HEK293T (cell line): Measurements from ENCODE around the gene LRFN5.
"Not testable (repeated sequence)": the region's sequence is repeated elsewhere in the genome, so short reads cannot be mapped to it uniquely, and the experiment has no call there.

Experiments
- CTCF ChIA-PET: fragments of 350-600 bp; formaldehyde crosslinking; extraction: SDS; loops from one replicate; lab custom pipeline; 2021; ENCODE audit warnings: antibody characterized with exemption, inconsistent platforms; lab: Yijun Ruan, JAX
- POLR2A ChIA-PET: fragments of 350-600 bp; formaldehyde crosslinking; extraction: SDS; loops from one replicate; lab custom pipeline; 2020; ENCODE audit warnings: antibody characterized with exemption, inconsistent platforms; lab: Yijun Ruan, JAX
- DNase-seq: peaks from one replicate; pipeline ENCODE4 v3.0.0; 2012; ENCODE audit warnings: mixed read lengths; ENCODE audit errors: extremely low spot score
- ARNT ChIP-seq: fragments of 450-650 bp; IDR thresholded peaks from 2 replicates; pipeline ENCODE4 v1.6.1; 2017; ENCODE audit warnings: mild to moderate bottlenecking
- BHLHE40 ChIP-seq: fragments of 450-650 bp; IDR thresholded peaks from 2 replicates; pipeline ENCODE4 v1.6.1; 2016; ENCODE audit warnings: mild to moderate bottlenecking, moderate library complexity, borderline replicate concordance
- CTBP1 ChIP-seq: fragments of 450-650 bp; IDR thresholded peaks from 2 replicates; pipeline ENCODE4 v1.6.1; 2016; ENCODE audit warnings: borderline replicate concordance
- ELF4 ChIP-seq: fragments of 450-650 bp; IDR thresholded peaks from 2 replicates; pipeline ENCODE4 v1.6.1; 2017; ENCODE audit warnings: antibody characterized with exemption
- FOXA1 ChIP-seq: fragments of 450-650 bp; IDR thresholded peaks from 2 replicates; pipeline ENCODE4 v1.6.1; 2016; ENCODE audit warnings: mild to moderate bottlenecking
- FOXK2 ChIP-seq: fragments of 450-650 bp; IDR thresholded peaks from 2 replicates; pipeline ENCODE4 v1.6.1; 2016; ENCODE audit warnings: mild to moderate bottlenecking
- FOXM1 ChIP-seq: fragments of 450-650 bp; IDR thresholded peaks from 2 replicates; pipeline ENCODE4 v1.6.1; 2017; ENCODE audit warnings: mild to moderate bottlenecking, borderline replicate concordance
- HDGF ChIP-seq: fragments of 450-650 bp; IDR thresholded peaks from 2 replicates; pipeline ENCODE4 v1.6.1; 2017; ENCODE audit warnings: antibody characterized with exemption, borderline replicate concordance
- L3MBTL2 ChIP-seq: fragments of 450-650 bp; conservative IDR thresholded peaks from 2 replicates; pipeline ENCODE4 v1.6.1; 2016; ENCODE audit warnings: mild to moderate bottlenecking
- LEF1 ChIP-seq: fragments of 450-650 bp; IDR thresholded peaks from 2 replicates; pipeline ENCODE4 v1.6.1; 2017; ENCODE audit warnings: mild to moderate bottlenecking, borderline replicate concordance
- NFRKB ChIP-seq: fragments of 450-650 bp; IDR thresholded peaks from 2 replicates; pipeline ENCODE4 v1.6.1; 2016; ENCODE audit warnings: mild to moderate bottlenecking, moderate library complexity
- PKNOX1 ChIP-seq: fragments of 450-650 bp; IDR thresholded peaks from 2 replicates; pipeline ENCODE4 v1.6.1; 2016
- SP1 ChIP-seq: fragments of 450-650 bp; IDR thresholded peaks from 2 replicates; pipeline ENCODE4 v1.6.1; 2017
- SUZ12 ChIP-seq: fragments of 450-650 bp; IDR thresholded peaks from 2 replicates; pipeline ENCODE4 v1.6.1; 2016; ENCODE audit warnings: mild to moderate bottlenecking
- TARDBP ChIP-seq: fragments of 450-650 bp; IDR thresholded peaks from 2 replicates; pipeline ENCODE4 v1.6.1; 2016
- ZNF384 ChIP-seq: fragments of 450-650 bp; IDR thresholded peaks from 2 replicates; pipeline ENCODE4 v1.6.1; 2016

Gene LRFN5

GRCh38 chr14:41905394-41905964 is 298.8 kb downstream of the LRFN5 start:
- no peak for DNase-seq
- TF ChIP-seq SP1 (no peak), HDGF (no peak), L3MBTL2 (no peak), FOXK2 (no peak)
- ChIA-PET POLR2A (no interaction called here), CTCF (no interaction called here)

DNA sequence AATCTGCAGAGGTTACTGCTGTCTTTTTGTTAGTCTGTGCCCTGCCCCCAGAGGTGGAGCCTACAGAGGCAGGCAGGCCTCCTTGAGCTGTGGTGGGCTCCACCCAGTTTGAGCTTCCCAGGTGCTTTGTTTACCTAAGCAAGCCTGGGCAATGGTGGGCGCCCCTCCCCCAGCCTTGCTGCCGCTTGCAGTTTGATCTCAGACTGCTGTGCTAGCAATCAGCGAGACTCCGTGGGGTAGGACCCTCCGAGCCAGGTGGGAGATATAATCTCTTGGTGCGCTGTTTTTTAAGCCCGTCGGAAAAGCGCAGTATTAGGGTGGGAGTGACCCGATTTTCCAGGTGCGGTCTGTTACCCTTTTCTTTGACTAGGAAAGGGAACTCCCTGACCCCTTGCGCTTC is 304.5 kb downstream of the LRFN5 start:
- POLR2A ChIA-PET, DNase-seq: not testable (repeated sequence)

DNA sequence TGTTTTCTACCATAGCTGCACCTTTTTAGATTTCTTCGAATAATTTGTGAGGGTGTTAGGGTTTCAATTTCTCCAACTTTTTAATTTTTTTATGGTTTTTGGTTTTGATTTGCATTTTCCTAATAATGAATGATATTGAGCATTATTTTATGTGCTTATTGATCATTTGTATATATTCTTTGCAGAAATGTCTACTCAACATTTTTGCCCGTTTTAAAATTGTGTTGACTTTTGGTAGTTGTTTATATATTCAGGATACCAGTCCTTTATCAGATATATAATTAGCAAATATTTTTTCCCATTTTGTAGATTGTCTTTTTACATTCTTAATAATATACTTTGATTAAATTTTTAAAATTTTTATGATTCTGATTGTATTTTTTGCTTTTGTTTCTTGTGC is 306.7 kb downstream of the LRFN5 start:
- TF ChIP-seq FOXK2 (no peak), ARNT (no peak), ZNF384 (no peak), NFRKB (no peak), ELF4 (no peak), HDGF (no peak), SP1 (no peak), PKNOX1 (no peak), FOXM1 (no peak), LEF1 (no peak), L3MBTL2 (no peak), FOXA1 (no peak), BHLHE40 (no peak), TARDBP (no peak), CTBP1 (no peak), SUZ12 (no peak)

More for the DNA sequence above, 304.5 kb downstream of the LRFN5 start:
- CTCF ChIA-PET = not testable (repeated sequence)

DNA sequence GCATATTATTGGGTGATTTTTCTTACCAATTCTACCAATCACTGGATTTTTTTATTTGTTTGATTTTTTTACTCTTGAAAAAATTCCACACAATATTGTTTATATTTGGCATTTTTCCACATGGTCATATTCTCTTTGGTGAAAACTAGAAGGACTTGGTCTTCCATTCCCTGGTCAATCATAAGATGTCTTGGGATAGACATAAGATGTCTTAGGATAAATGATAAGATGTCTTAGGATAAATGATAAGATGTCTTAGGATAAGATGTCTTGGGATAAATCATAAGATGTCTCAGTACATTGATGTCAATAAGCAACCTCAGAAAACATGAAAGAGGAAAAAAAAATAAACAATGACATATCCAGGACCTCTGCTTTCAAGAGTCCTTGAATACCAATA is 309.1 kb downstream of the LRFN5 start:
- TF ChIP-seq TARDBP = no peak
- no peak for TF ChIP-seq FOXM1
- no peak for TF ChIP-seq FOXA1
- no peak for TF ChIP-seq BHLHE40
- TF ChIP-seq SUZ12 = no peak
- TF ChIP-seq HDGF = no peak
- no peak for TF ChIP-seq L3MBTL2
- TF ChIP-seq CTBP1 = no peak
- TF ChIP-seq ELF4 = no peak
- no peak for TF ChIP-seq NFRKB
- no peak for TF ChIP-seq ARNT
- DNase-seq = no peak
- ChIA-PET CTCF (no interaction called here), POLR2A (no interaction called here)

More for the DNA sequence above, 306.7 kb downstream of the LRFN5 start:
- POLR2A ChIA-PET = no interaction called here
- CTCF ChIA-PET = no interaction called here
- no peak for DNase-seq

DNA sequence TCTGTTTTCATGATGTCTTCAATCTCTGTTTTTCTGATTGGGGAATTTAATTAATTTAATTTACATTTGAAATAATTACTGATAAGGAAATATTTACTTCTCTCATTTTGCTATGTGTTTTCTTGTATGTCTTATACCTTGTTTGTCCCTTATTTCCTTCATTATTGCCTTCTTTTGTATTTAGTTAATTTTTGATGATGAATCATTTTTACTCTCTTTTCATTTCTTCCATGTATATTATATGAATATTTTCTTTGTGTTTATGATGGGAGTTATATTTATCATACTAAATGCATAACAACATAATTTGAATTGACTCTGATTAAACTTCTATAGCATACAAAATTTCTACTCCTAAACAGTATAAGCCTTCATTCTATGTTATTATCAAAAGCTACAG is 309.6 kb downstream of the LRFN5 start:
- POLR2A ChIA-PET = no interaction called here
- TF ChIP-seq PKNOX1 (no peak), TARDBP (no peak), LEF1 (no peak), FOXK2 (no peak), HDGF (no peak), CTBP1 (no peak), ELF4 (no peak), BHLHE40 (no peak), SUZ12 (no peak), FOXM1 (no peak), ZNF384 (no peak), SP1 (no peak)
- CTCF ChIA-PET = no interaction called here

GRCh38 chr14:41925409-41925808 is 318.7 kb downstream of the LRFN5 start:
- POLR2A ChIA-PET = no interaction called here
- no peak for TF ChIP-seq L3MBTL2
- no peak for DNase-seq
- CTCF ChIA-PET = interaction anchor here (0.8 kb wide), 1 partner anchor 11 kb away, joined by 3 read pairs; no protein-coding TSS in a partner anchor

More for the DNA sequence above, 309.6 kb downstream of the LRFN5 start:
- no peak for DNase-seq

DNA sequence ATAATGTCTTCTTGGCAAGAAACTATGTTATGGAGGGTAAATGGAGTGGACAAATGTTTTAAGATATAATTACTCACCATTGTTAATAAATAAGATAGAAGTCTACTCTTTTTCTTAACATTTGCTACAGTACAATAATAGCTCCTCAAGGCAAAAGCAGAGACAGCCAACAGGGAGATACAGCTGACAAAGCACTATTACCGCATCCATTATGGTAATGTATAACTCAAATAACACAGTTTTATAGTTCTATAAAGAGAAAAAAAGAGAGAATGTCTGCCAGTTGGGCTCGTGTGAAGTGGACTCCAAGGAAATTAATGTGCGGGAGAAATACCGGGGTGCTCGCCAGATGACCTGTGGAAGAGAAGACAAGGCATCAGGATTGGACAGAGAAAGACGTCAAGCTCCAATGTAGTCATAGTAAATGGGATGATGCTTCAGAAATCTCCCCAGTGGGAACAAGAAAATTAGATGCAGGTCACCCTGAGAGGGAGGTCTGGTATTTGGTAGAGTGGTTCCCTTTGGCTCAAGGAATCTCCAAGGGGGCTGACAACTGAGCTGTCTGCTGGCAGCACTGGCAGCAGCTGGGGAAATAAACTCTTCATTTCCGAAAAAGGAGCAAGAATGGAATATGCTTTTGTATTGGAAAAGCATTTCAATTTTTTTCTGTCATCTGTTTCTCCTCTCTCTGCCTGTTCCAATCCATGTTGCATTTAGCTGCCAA is 343.9 kb downstream of the LRFN5 start:
- no peak for TF ChIP-seq FOXM1
- no peak for TF ChIP-seq BHLHE40
- no peak for TF ChIP-seq FOXK2
- no peak for TF ChIP-seq ARNT
- no peak for TF ChIP-seq FOXA1
- TF ChIP-seq ZNF384 = no peak
- TF ChIP-seq PKNOX1 = no peak
- TF ChIP-seq CTBP1 = no peak
- TF ChIP-seq NFRKB = no peak
- TF ChIP-seq ELF4 = no peak
- CTCF ChIA-PET = no interaction called here
- POLR2A ChIA-PET = no interaction called here
- DNase-seq = no peak
